A549 (cell line): ENCODE measurements around the gene PIP5K1A. TPM values are rescaled to one million over a fixed set of nuclear protein-coding genes. Genes with fewer than 3 reads are reported as not detected.
A peak's percentile ranks its signal among the peaks of the same experiment; 100 is the strongest.

Experiments used
- ATAC-seq, 2 experiments: fragments of 200-7000 bp in 1 of 2; fragments of >200 bp in 1 of 2; cut with Nextera tagmentation in 1 of 2; cut with Tn5 transposase in 1 of 2; 3 replicates each; pipeline versions ENCODE4 v1.8.0 to v1.9.1; 2018 to 2020; ENCODE audit warnings: mild to moderate bottlenecking in 1 of 2, moderate library complexity in 1 of 2
- CTCF ChIA-PET: fragments of 300-600 bp; sonication (Branson Sonifier 250); formaldehyde crosslinking; extraction: SDS; loops from one replicate; lab custom pipeline; 2021; ENCODE audit warnings: antibody characterized with exemption, inconsistent platforms; lab: Yijun Ruan, JAX
- POLR2A ChIA-PET: fragments of 350-600 bp; formaldehyde crosslinking; extraction: SDS; loops from one replicate; lab custom pipeline; 2021; ENCODE audit warnings: antibody characterized with exemption, inconsistent platforms; lab: Yijun Ruan, JAX
- DNase-seq, 2 experiments: peaks; one replicate each; pipeline versions ENCODE4 v3.0.0 to v3.0.0-alpha.2; 2011 to 2016; ENCODE audit warnings: low read depth in 1 of 2, low spot score in 1 of 2
- FAIRE-seq: peaks from 2 replicates; lab custom pipeline; 2011; peaks lifted over from hg19 to GRCh38; lab: Jason Lieb, UNC
- H3K27ac ChIP-seq, 2 experiments: fragments of >200 bp; sonication (Bioruptor Twin); formaldehyde crosslinking; 3 replicates each; pipeline ENCODE4 v1.5.1; 2016 to 2017
- H3K4me1 ChIP-seq: fragments of >200 bp; sonication (Bioruptor Twin); formaldehyde crosslinking; 3 replicates; pipeline ENCODE4 v1.6.1; 2016
- H3K4me2 ChIP-seq: fragments of >200 bp; sonication (Bioruptor Twin); formaldehyde crosslinking; 3 replicates; pipeline ENCODE4 v1.6.1; 2016
- H3K4me3 ChIP-seq: fragments of >200 bp; sonication (Bioruptor Twin); formaldehyde crosslinking; 3 replicates; pipeline ENCODE4 v1.5.1; 2016
- H3K9me3 ChIP-seq: fragments of >200 bp; sonication (Bioruptor Twin); formaldehyde crosslinking; 3 replicates; pipeline ENCODE4 v1.6.1; 2016
- BCL3 ChIP-seq: fragments of >200 bp; sonication (Bioruptor Twin); formaldehyde crosslinking; IDR thresholded peaks from 3 replicates; pipeline ENCODE4 v1.6.1; 2016
- CHD2 ChIP-seq: fragments of 150-350 bp; IDR thresholded peaks from 2 replicates; pipeline ENCODE4 v1.6.1; 2014; ENCODE audit warnings: low read length; ENCODE audit not compliant: partially characterized antibody
- E2F6 ChIP-seq: IDR thresholded peaks from 2 replicates; pipeline ENCODE4 v1.6.1; 2012; ENCODE audit warnings: low read depth, borderline replicate concordance
- ELK1 ChIP-seq: fragments of 150-350 bp; IDR thresholded peaks from 2 replicates; pipeline ENCODE4 v1.6.1; 2014; ENCODE audit warnings: low read depth, mild to moderate bottlenecking, low read length
- ESRRA ChIP-seq: fragments of 150-350 bp; IDR thresholded peaks from 2 replicates; pipeline ENCODE4 v1.6.1; 2014; ENCODE audit warnings: mild to moderate bottlenecking, low read length, borderline replicate concordance
- FOSB ChIP-seq: fragments of 250-450 bp; sonication (Bioruptor Pico); IDR thresholded peaks from 2 replicates; pipeline ENCODE4 v1.5.0; 2020; ENCODE audit warnings: mild to moderate bottlenecking, moderate library complexity
- FOXS1 ChIP-seq: fragments of 250-450 bp; sonication (Bioruptor Pico); IDR thresholded peaks from 2 replicates; pipeline ENCODE4 v1.5.0; 2020; ENCODE audit warnings: mild to moderate bottlenecking, moderate library complexity
- GATA3 ChIP-seq: IDR thresholded peaks from 2 replicates; pipeline ENCODE4 v1.6.1; 2012; ENCODE audit warnings: borderline replicate concordance
- HES2 ChIP-seq: fragments of >200 bp; sonication (Bioruptor Twin); formaldehyde crosslinking; IDR thresholded peaks from 2 replicates; pipeline ENCODE4 v1.6.1; 2016
- HEYL ChIP-seq: fragments of 250-450 bp; sonication (Bioruptor Pico); IDR thresholded peaks from 2 replicates; pipeline ENCODE4 v1.8.0; 2021; ENCODE audit warnings: mild to moderate bottlenecking, moderate library complexity
- JUN ChIP-seq, 2 experiments: fragments of >200 bp; sonication (Bioruptor Twin); formaldehyde crosslinking; IDR thresholded peaks; 2 replicates in 1 of 2; 3 replicates in 1 of 2; pipeline ENCODE4 v1.6.1; 2016 to 2017
- KDM5A ChIP-seq: fragments of 200-600 bp; sonication (generic); IDR thresholded peaks from 2 replicates; pipeline ENCODE4 v1.6.1; 2016; ENCODE audit warnings: antibody characterized with exemption, mild to moderate bottlenecking
- MAX ChIP-seq: IDR thresholded peaks from 2 replicates; pipeline ENCODE4 v1.6.1; 2012
- MYC ChIP-seq: IDR thresholded peaks from 2 replicates; pipeline ENCODE4 v1.6.1; 2012; ENCODE audit warnings: mild to moderate bottlenecking, inconsistent platforms, low read length, improper control_type of control experiment, borderline replicate concordance
- PBX3 ChIP-seq: IDR thresholded peaks from 2 replicates; pipeline ENCODE4 v1.6.1; 2012
- PHF8 ChIP-seq: fragments of 200-600 bp; sonication (generic); IDR thresholded peaks from 2 replicates; pipeline ENCODE4 v1.6.1; 2016; ENCODE audit warnings: low read depth, mild to moderate bottlenecking, antibody characterized with exemption, moderate library complexity, borderline replicate concordance
- POLR2A ChIP-seq: IDR thresholded peaks from 2 replicates; pipeline ENCODE4 v1.6.1; 2012; ENCODE audit warnings: mild to moderate bottlenecking, low read length
- RFX5 ChIP-seq: fragments of 450-650 bp; IDR thresholded peaks from 2 replicates; pipeline ENCODE4 v1.7.1; 2014; ENCODE audit warnings: antibody characterized with exemption, mild to moderate bottlenecking, moderate library complexity
- TP53 ChIP-seq: fragments of 250-450 bp; sonication (Bioruptor Pico); IDR thresholded peaks from 2 replicates; pipeline ENCODE4 v1.5.0; 2021; ENCODE audit warnings: mild to moderate bottlenecking, moderate library complexity
- ZNF302 ChIP-seq: fragments of 250-450 bp; sonication (Bioruptor Pico); IDR thresholded peaks from 2 replicates; pipeline ENCODE4 v1.9.0; 2021; ENCODE audit warnings: inconsistent platforms, mild to moderate bottlenecking, moderate library complexity
- WGBS: methylation state at CpG from one replicate; pipeline ENCODE4 v1.1.6; 2017; ENCODE audit errors: missing lambda C conversion rate; 5-methylcytosine and 5-hydroxymethylcytosine counted together
- polyA plus RNA-seq, 4 experiments: library from polyadenylated mRNA; depleted of rRNA in 3 of 4; stranded (reverse); fragments of >200 nt; fragmentation: RNase III in 1 of 4; extraction: RNeasy Plus Mini Kit Qiagen cat#74134 plus additional on column Dnase treatment in 1 of 4; gene quantifications; 2 replicates in 3 of 4; 3 replicates in 1 of 4; pipeline ENCODE4 v1.2.3, GENCODE V29; 2011 to 2017

PIP5K1A gene
- polyA plus RNA-seq, 2 of the 4 experiments (the other 2 are of a cell fraction) = 50.0 to 129 TPM

- TF ChIP-seq HEYL (CRISPR knock-in tag) = no peak
- peak; percentile 96 for TF ChIP-seq E2F6
- TF ChIP-seq MYC = 0 out of 2 replicates have a peak, but pooled peaks have one; percentile 47
- no peak for TF ChIP-seq KDM5A
- no peak for TF ChIP-seq FOSB
- no peak for TF ChIP-seq ZNF302
- TF ChIP-seq ELK1 = peak; percentile 56; the same call in 1 of the 2 replicates
- TF ChIP-seq PHF8 = peak; percentile 68; the same call in 1 of the 2 replicates
- TF ChIP-seq GATA3 = peak; percentile 23; the same call in 1 of the 2 replicates
- no peak for TF ChIP-seq HES2
- TF ChIP-seq FOXS1 (CRISPR knock-in tag) = no peak
Observed at GRCh38 chr1:151281225-151281968, 83.0 kb downstream of the PIP5K1A start (continued).

- FAIRE-seq = peak; percentile 79
Observed at GRCh38 chr1:151281969-151282882, 83.9 kb downstream of the PIP5K1A start, which contains the start of gene ZNF687. TSS of gene ZNF687 (plus strand) at chr1:151282299. CDS start at chr1:151286292, 3,993 bp downstream.

More at GRCh38 chr1:151281969-151282882, 83.9 kb downstream of the PIP5K1A start, which contains the start of gene ZNF687:
- ChIA-PET POLR2A (interaction anchor here (0.8 to 1.6 kb wide), 14 partner anchors 9 to 117 kb away, joined by 3 to 18 read pairs (median 4); partner anchors contain the start of genes PI4KB, PSMB4, PSMD4 and VPS72), CTCF (interaction anchor here (0.9 to 4.2 kb wide), 16 partner anchors 10 to 456 kb away, joined by 3 to 22 read pairs (median 4); partner anchors contain the start of gene PSMD4)
- Histone ChIP-seq H3K4me2 (peak within 1 kb of the TSS; percentile 97), H3K4me1 (peaks cover 13% of the 10 kb centered on the region), H3K27ac (peak within 1 kb of the TSS; percentile 90 to 92), H3K9me3 (no peaks in the 10 kb centered on the region), H3K4me3 (peak within 1 kb of the TSS; percentile 75)
- peak; percentile 100 for DNase-seq
- ATAC-seq = peak; percentile 89 to 96
- TF ChIP-seq BCL3 (peak; percentile 66; the same call in 1 of the 3 replicates), TP53 (CRISPR knock-in tag) (peak; percentile 22; the same call in 1 of the 2 replicates), RFX5 (peak; percentile 64; the same call in 1 of the 2 replicates), KDM5A (0 out of 2 replicates have a peak, but pooled peaks have one; percentile 15), PBX3 (peak; percentile 100), POLR2A (peak; percentile 64), ESRRA (no peak), CHD2 (peak; percentile 40), MAX (peak; percentile 11; the same call in 1 of the 2 replicates), PHF8 (peak; percentile 63; the same call in 1 of the 2 replicates), HES2 (no peak), E2F6 (no peak), JUN (IDR thresholded peaks at IDR 0.05) (peak; percentile 53 to 74; a peak in 4 of 5 replicates)
- under 1% methylated on average over 43 of the region's 74 CpGs for WGBS
